ENCODE results near the gene PCDHA11. TPM values are rescaled to one million over a fixed set of nuclear protein-coding genes. Genes with fewer than 3 reads are reported as not detected.
"Not testable (repeated sequence)": the region's sequence is repeated elsewhere in the genome, so short reads cannot be mapped to it uniquely, and the experiment has no call there.

Gene PCDHA11, protein sequence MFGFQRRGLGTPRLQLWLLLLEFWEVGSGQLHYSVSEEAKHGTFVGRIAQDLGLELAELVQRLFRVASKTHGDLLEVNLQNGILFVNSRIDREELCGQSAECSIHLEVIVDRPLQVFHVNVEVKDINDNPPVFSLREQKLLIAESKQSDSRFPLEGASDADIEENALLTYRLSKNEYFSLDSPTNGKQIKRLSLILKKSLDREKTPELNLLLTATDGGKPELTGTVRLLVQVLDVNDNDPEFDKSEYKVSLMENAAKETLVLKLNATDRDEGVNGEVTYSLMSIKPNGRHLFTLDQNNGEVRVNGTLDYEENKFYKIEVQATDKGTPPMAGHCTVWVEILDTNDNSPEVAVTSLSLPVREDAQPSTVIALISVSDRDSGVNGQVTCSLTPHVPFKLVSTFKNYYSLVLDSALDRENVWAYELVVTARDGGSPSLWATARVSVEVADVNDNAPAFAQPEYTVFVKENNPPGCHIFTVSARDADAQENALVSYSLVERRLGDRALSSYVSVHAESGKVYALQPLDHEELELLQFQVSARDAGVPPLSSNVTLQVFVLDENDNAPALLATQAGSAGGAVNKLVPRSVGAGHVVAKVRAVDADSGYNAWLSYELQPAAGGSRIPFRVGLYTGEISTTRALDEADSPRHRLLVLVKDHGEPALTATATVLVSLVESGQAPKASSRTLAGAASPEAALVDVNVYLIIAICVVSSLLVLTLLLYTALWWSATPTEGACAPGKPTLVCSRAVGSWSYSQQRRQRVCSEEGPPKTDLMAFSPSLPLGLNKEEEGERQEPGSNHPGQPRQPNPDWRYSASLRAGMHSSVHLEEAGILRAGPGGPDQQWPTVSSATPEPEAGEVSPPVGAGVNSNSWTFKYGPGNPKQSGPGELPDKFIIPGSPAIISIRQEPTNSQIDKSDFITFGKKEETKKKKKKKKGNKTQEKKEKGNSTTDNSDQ
- not detected for total RNA-seq

DNA sequence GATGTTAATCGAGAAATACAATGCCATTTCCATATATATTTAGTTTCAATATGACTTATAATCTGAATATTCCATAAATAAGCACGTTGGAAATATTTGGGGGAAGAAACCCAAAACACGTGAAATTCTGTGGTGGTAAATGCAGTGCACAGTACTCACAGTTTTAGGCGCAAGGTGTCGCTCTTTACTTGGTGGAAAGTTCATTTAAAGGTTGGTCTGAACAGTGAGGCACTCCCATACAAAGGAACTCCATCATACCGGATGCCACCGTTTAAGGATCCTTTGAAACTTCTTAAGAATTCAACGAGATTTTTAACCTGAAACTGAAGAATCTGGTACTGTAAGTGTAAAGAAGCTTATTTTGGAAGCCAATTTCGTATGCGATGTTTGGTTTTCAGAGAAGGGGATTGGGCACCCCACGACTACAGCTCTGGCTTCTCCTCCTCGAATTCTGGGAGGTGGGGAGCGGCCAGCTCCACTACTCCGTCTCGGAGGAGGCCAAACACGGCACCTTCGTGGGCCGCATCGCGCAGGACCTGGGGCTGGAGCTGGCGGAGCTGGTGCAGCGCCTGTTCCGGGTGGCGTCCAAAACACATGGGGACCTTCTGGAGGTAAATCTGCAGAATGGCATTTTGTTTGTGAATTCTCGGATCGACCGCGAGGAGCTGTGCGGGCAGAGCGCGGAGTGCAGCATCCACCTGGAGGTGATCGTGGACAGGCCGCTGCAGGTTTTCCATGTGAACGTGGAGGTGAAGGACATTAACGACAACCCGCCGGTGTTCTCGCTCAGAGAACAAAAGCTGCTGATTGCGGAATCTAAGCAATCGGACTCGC is at the start of gene PCDHA11:
TSS of gene PCDHA11 (plus strand) at position 237 of the 834 bp plus-strand sequence. CDS start at position 384, 147 bp downstream.
- peaks cover 18% of the 10 kb centered on the region for H3K27me3 Mint-ChIP-seq (ENCODE audit: low read depth)
- DNase-seq (no peak), ATAC-seq (no peak)
- peaks cover 6% of the 10 kb centered on the region for H3K9me3 Mint-ChIP-seq
- H3K4me1 Mint-ChIP-seq (ENCODE audit: low read depth) = no peaks in the 10 kb centered on the region
- H3K36me3 Mint-ChIP-seq (ENCODE audit: insufficient read depth) = peaks cover 2% of the 10 kb centered on the region
- H3K4me3 Mint-ChIP-seq = no peak within 1 kb of the TSS

DNA sequence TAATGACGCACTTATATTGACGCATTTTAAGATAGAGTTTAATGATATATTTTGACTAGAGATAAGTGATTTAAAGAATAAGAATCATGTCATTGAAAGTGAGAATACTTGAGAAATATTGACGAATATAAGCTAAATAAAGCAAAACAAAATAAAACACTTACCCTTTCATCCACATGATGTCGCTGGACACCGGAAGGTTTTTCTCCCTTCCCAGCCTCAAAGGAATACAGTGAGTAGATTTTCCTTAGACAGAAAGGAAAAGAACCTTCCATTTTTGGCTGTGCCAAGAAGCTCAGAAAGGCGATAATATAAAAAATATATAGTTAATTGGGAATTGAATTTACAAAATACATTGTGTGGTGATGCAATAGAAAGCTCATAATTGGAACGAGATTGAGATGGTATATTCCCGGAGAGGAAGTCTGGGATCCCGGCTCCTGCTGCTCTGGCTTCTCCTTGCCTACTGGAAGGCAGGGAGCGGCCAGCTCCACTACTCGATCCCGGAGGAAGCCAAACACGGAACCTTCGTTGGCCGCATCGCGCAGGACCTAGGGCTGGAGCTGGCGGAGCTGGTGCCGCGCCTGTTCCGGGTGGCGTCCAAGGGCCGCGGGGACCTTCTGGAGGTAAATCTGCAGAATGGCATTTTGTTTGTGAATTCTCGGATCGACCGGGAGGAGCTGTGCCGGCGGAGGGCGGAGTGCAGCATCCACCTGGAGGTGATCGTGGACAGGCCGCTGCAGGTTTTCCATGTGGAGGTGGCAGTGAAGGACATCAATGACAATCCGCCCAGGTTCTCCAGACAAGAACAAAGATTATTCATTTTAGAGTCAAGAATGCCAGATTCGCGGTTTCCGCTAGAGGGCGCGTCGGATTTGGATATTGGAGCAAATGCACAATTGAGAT is 47.1 kb upstream of the PCDHA11 start, which contains the start of gene PCDHA5:
TSS of gene PCDHA5 (plus strand) at position 239 of the 906 bp plus-strand sequence.
- ATAC-seq (no peak), DNase-seq (no peak)
- Mint-ChIP-seq H3K4me1 (ENCODE audit: low read depth) (no peaks in the 10 kb centered on the region), H3K9me3 (peaks cover 9% of the 10 kb centered on the region), H3K27me3 (ENCODE audit: low read depth) (peaks cover 18% of the 10 kb centered on the region), H3K36me3 (ENCODE audit: insufficient read depth) (no peaks in the 10 kb centered on the region), H3K4me3 (no peak within 1 kb of the TSS)

DNA sequence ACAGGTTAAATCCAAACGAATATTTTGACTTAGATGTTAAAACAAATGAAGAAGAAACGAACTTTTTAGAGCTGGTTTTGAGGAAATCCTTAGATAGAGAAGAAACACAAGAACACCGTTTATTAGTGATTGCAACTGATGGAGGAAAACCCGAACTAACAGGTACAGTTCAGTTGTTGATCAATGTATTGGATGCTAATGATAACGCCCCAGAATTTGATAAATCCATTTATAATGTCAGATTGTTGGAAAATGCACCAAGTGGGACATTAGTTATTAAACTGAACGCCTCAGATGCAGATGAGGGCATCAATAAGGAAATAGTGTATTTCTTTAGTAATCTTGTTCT is 46.5 kb upstream of the PCDHA11 start:
- Mint-ChIP-seq H3K36me3 (ENCODE audit: insufficient read depth) (no peaks in the 10 kb centered on the region), H3K9me3 (peaks cover 15% of the 10 kb centered on the region), H3K4me1 (ENCODE audit: low read depth) (no peaks in the 10 kb centered on the region), H3K4me3 (no peak overlapping the region), H3K27me3 (ENCODE audit: low read depth) (peaks cover 24% of the 10 kb centered on the region)
- DNase-seq (no peak), ATAC-seq (no peak)

DNA sequence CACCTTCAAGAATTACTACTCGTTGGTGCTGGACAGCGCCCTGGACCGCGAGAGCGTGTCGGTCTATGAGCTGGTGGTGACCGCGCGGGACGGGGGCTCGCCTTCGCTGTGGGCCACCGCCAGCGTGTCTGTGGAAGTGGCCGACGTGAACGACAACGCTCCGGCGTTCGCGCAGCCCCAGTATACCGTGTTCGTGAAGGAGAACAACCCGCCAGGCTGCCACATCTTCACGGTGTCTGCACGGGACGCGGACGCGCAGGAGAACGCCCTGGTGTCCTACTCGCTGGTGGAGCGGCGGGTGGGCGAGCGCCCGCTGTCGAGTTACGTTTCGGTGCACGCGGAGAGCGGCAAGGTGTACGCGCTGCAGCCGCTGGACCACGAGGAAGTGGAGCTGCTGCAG is 45.8 kb upstream of the PCDHA11 start:
- not testable (repeated sequence) for H3K36me3 Mint-ChIP-seq (ENCODE audit: insufficient read depth)

DNA sequence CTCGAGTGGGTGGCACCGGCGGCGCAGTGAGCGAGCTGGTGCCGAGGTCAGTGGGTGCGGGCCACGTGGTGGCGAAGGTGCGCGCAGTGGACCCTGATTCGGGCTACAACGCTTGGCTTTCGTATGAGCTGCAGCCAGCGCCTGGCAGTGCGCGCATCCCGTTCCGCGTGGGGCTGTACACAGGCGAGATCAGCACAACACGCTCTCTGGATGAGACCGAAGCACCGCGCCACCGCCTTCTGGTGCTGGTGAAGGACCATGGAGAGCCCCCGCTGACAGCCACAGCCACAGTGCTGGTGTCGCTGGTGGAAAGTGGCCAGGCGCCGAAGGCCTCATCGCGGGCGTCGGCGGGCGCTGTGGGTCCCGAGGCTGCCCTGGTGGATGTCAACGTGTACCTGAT is 45.3 kb upstream of the PCDHA11 start:
- DNase-seq = no peak
- ATAC-seq = no peak

More for the DNA sequence above, 45.8 kb upstream of the PCDHA11 start:
- ATAC-seq; H3K4me3 Mint-ChIP-seq; DNase-seq; H3K4me1 Mint-ChIP-seq (ENCODE audit: low read depth): not testable (repeated sequence)
- Mint-ChIP-seq H3K9me3 (peaks cover 15% of the 10 kb centered on the region), H3K27me3 (ENCODE audit: low read depth) (peaks cover 29% of the 10 kb centered on the region)

DNA sequence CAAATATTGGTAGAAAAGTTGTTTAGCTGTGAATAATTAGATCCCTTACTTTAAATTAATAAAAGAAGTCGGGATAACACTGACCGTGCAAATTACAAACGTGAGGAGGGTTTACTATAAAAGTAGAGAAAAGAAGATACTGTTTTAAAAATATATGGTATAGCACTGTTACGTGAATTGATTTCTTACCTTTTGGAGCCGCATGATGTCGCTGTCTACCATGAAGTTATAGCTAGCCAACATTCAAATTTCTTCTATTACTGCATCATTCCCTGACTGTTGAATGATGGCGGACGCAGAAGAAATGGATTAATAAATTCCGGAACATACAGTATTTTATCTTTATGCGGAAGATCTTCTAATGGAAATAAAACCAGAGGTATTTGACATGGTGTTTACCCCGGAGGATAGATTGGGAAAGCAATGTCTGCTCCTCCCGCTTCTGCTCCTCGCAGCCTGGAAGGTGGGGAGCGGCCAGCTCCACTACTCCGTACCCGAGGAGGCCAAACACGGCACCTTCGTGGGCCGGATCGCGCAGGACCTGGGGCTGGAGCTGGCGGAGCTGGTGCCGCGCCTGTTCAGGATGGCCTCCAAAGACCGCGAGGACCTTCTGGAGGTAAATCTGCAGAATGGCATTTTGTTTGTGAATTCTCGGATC is 40.9 kb upstream of the PCDHA11 start, which contains the start of gene PCDHA6:
TSS of gene PCDHA6 (plus strand) at position 257 of the 658 bp plus-strand sequence. CDS start at position 389, 132 bp downstream.
- DNase-seq (no peak), ATAC-seq (no peak)
- Mint-ChIP-seq H3K9me3 (peaks cover 30% of the 10 kb centered on the region), H3K36me3 (ENCODE audit: insufficient read depth) (no peaks in the 10 kb centered on the region), H3K27me3 (ENCODE audit: low read depth) (peaks cover 45% of the 10 kb centered on the region), H3K4me3 (no peak within 1 kb of the TSS), H3K4me1 (ENCODE audit: low read depth) (no peaks in the 10 kb centered on the region)

More for the DNA sequence above, 45.3 kb upstream of the PCDHA11 start:
- H3K9me3 Mint-ChIP-seq = peaks cover 18% of the 10 kb centered on the region
- peaks cover 33% of the 10 kb centered on the region for H3K27me3 Mint-ChIP-seq (ENCODE audit: low read depth)
- no peak overlapping the region for H3K4me3 Mint-ChIP-seq
- H3K4me1 Mint-ChIP-seq (ENCODE audit: low read depth) = no peaks in the 10 kb centered on the region
- H3K36me3 Mint-ChIP-seq (ENCODE audit: insufficient read depth) = no peaks in the 10 kb centered on the region

DNA sequence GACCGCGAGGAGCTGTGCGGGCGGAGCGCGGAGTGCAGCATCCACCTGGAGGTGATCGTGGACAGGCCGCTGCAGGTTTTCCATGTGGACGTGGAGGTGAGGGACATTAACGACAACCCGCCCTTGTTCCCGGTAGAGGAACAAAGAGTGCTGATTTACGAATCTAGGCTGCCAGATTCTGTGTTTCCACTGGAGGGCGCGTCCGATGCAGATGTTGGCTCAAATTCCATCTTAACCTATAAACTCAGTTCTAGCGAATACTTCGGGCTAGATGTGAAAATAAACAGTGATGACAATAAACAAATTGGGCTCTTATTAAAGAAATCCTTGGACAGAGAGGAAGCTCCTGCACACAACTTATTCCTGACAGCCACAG is 40.4 kb upstream of the PCDHA11 start:
- Mint-ChIP-seq H3K9me3 (peaks cover 33% of the 10 kb centered on the region), H3K4me1 (ENCODE audit: low read depth) (no peaks in the 10 kb centered on the region), H3K27me3 (ENCODE audit: low read depth) (peaks cover 48% of the 10 kb centered on the region), H3K36me3 (ENCODE audit: insufficient read depth) (no peaks in the 10 kb centered on the region), H3K4me3 (no peak overlapping the region)
- ATAC-seq = no peak
- DNase-seq = no peak

DNA sequence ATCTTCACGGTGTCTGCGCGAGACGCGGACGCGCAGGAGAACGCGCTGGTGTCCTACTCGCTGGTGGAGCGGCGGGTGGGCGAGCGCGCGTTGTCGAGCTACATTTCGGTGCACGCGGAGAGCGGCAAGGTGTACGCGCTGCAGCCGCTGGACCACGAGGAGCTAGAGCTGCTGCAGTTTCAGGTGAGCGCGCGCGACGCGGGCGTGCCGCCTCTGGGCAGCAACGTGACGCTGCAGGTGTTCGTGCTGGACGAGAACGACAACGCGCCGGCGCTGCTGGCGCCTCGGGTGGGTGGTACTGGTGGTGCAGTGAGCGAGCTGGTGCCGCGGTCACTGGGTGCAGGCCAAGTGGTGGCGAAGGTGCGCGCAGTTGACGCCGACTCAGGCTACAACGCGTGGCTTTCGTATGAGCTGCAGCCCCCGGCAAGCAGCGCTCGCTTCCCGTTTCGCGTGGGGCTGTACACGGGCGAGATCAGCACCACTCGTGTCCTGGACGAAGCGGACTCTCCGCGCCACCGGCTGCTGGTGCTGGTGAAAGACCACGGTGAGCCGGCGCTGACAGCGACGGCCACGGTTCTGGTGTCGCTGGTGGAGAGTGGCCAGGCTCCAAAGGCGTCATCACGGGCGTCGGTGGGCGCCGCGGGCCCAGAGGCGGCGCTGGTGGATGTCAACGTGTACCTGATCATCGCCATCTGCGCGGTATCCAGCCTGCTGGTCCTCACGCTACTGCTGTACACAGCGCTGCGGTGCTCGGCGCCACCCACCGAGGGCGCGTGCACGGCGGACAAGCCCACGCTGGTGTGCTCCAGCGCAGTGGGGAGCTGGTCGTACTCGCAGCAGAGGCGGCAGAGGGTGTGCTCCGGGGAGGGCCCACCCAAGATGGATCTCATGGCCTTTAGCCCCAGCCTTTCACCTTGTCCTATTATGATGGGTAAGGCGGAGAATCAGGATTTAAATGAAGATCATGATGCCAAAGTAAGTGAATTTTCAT is 39.0 kb upstream of the PCDHA11 start:
- H3K9me3 Mint-ChIP-seq = peaks cover 33% of the 10 kb centered on the region
- not testable (repeated sequence) for DNase-seq; H3K4me1 Mint-ChIP-seq (ENCODE audit: low read depth); H3K4me3 Mint-ChIP-seq; H3K36me3 Mint-ChIP-seq (ENCODE audit: insufficient read depth); ATAC-seq
- H3K27me3 Mint-ChIP-seq (ENCODE audit: low read depth) = peaks cover 59% of the 10 kb centered on the region

DNA sequence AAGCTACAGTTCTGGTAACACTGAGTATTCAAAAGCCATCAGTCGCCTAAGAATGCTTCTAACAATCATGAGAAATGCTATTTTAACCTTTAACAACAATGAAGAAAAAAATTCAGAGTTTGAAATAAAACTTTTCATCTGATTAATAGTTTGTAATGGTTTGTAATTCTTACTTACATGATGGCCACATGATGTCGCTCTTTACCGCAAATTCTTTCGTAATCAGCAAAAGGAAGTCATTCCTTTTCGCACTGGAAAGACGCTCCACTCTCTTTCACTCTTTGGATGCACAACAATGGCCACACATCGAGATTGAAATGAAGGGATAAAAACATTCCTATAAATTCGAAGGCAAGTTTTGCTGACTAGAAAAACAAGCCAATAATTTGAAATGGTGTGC is 34.8 kb upstream of the PCDHA11 start, which contains the start of gene PCDHA7:
TSS of gene PCDHA7 (plus strand) at position 277 of the 400 bp plus-strand sequence. CDS start at position 392, 115 bp downstream.
- ATAC-seq (no peak), DNase-seq (no peak)
- H3K4me1 Mint-ChIP-seq (ENCODE audit: low read depth) = no peaks in the 10 kb centered on the region
- peaks cover 16% of the 10 kb centered on the region for H3K9me3 Mint-ChIP-seq
- H3K4me3 Mint-ChIP-seq = no peak within 1 kb of the TSS
- peaks cover 37% of the 10 kb centered on the region for H3K27me3 Mint-ChIP-seq (ENCODE audit: low read depth)
- H3K36me3 Mint-ChIP-seq (ENCODE audit: insufficient read depth) = no peaks in the 10 kb centered on the region

DNA sequence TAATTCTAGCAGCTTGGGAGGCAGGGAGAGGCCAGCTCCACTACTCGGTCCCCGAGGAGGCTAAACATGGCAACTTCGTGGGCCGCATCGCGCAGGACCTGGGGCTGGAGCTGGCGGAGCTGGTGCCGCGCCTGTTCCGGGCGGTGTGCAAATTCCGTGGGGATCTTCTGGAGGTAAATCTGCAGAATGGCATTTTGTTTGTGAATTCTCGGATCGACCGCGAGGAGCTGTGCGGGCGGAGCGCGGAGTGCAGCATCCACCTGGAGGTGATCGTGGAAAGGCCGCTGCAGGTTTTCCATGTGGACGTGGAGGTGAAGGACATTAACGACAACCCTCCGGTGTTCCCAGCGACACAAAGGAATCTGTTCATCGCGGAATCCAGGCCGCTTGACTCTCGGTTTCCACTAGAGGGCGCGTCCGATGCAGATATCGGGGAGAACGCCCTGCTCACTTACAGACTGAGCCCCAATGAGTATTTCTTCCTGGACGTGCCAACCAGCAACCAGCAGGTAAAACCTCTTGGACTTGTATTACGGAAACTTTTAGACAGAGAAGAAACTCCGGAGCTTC is 34.2 kb upstream of the PCDHA11 start:
- not testable (repeated sequence) for H3K36me3 Mint-ChIP-seq (ENCODE audit: insufficient read depth); ATAC-seq; H3K4me1 Mint-ChIP-seq (ENCODE audit: low read depth); DNase-seq; H3K4me3 Mint-ChIP-seq
- Mint-ChIP-seq H3K27me3 (ENCODE audit: low read depth) (peaks cover 40% of the 10 kb centered on the region), H3K9me3 (peaks cover 16% of the 10 kb centered on the region)

DNA sequence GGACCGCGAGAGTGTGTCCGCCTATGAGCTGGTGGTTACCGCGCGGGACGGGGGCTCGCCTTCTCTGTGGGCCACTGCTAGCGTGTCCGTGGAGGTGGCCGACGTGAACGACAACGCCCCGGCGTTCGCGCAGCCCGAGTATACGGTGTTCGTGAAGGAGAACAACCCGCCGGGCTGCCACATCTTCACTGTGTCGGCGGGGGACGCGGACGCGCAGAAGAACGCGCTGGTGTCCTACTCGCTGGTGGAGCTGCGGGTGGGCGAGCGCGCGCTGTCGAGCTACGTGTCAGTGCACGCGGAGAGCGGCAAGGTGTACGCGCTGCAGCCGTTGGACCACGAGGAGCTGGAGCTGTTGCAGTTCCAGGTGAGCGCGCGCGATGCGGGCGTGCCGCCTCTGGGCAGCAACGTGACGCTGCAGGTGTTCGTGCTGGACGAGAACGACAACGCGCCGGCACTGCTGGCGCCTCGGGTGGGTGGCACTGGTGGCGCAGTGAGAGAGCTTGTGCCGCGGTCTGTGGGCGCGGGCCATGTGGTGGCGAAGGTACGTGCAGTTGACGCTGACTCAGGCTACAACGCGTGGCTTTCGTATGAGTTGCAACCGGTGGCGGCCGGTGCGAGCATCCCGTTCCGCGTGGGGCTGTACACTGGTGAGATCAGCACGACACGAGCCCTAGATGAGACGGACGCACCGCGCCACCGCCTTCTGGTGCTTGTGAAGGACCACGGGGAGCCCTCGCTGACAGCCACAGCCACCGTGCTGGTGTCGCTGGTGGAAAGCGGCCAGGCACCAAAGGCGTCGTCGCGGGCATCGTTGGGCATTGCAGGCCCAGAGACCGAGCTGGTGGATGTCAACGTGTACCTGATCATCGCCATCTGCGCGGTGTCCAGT is 32.9 kb upstream of the PCDHA11 start:
- Mint-ChIP-seq H3K36me3 (ENCODE audit: insufficient read depth) (no peaks in the 10 kb centered on the region), H3K4me1 (ENCODE audit: low read depth) (no peaks in the 10 kb centered on the region), H3K9me3 (peaks cover 16% of the 10 kb centered on the region), H3K27me3 (ENCODE audit: low read depth) (peaks cover 39% of the 10 kb centered on the region), H3K4me3 (no peak overlapping the region)
- no peak for ATAC-seq
- no peak for DNase-seq
